Lower leg skin (tissue), 3 donors: ENCODE results near the gene SLC25A11.

Source experiments
- POLR2A ChIP-seq, 2 donors: fragments of 450-650 bp; IDR thresholded peaks; one replicate each; pipeline ENCODE4 v1.6.1; 2016 to 2017; ENCODE audit warnings: antibody characterized with exemption in 2 of 2, mild to moderate bottlenecking in 1 of 2, moderate library complexity in 1 of 2
- TF ChIP-seq, protein P1 (sequence below), 3 donors: fragments of 450-650 bp; IDR thresholded peaks; one replicate each; pipeline ENCODE4 v1.5.1; 2016; ENCODE audit warnings: antibody characterized with exemption in 3 of 3, mild to moderate bottlenecking in 3 of 3, moderate library complexity in 2 of 3

DNA sequence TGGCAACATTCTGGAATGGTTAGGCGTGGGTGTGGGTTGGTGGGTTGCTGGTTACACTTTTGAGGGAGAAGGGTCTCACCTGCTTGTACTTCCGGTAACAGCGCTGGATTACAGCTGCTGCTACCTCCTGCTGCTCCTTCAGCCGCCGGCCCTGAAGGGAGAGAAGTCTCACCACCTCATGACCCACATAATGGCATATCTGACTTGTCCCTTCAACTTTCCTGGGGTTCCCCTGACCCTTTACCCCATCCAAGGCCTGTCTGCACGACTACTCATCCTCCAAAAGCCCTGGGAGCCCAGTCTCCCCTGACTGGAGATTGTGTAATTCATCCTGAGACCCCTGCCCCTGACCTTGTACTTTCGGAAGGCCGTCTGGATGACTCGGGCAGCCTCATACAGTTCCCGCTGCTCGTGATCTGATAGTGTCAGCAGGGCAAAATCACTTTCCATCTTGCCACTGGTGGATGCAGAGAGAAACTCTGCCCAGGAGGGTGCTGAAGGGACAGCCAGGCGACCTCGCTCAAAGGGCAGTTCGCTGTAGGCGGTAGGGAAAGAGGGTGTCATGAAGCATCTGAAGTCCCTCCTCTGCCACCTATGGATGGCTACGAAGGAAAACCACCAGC, 29.8 kb upstream of the SLC25A11 start:
- TF ChIP-seq, protein P1, sequence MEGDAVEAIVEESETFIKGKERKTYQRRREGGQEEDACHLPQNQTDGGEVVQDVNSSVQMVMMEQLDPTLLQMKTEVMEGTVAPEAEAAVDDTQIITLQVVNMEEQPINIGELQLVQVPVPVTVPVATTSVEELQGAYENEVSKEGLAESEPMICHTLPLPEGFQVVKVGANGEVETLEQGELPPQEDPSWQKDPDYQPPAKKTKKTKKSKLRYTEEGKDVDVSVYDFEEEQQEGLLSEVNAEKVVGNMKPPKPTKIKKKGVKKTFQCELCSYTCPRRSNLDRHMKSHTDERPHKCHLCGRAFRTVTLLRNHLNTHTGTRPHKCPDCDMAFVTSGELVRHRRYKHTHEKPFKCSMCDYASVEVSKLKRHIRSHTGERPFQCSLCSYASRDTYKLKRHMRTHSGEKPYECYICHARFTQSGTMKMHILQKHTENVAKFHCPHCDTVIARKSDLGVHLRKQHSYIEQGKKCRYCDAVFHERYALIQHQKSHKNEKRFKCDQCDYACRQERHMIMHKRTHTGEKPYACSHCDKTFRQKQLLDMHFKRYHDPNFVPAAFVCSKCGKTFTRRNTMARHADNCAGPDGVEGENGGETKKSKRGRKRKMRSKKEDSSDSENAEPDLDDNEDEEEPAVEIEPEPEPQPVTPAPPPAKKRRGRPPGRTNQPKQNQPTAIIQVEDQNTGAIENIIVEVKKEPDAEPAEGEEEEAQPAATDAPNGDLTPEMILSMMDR (IDR thresholded peaks at IDR 0.05): no peak
- no peak for TF ChIP-seq POLR2A (IDR thresholded peaks at IDR 0.05)
